IPS DF 4.7 (cell line): ENCODE results near the gene DNAJB8.

Source experiments
- DNase-seq: peaks from one replicate; pipeline ENCODE4 v3.0.0-alpha.2; 2013; ENCODE audit warnings: low spot score; ENCODE audit errors: extremely low read depth

The DNAJB8 gene

DNA sequence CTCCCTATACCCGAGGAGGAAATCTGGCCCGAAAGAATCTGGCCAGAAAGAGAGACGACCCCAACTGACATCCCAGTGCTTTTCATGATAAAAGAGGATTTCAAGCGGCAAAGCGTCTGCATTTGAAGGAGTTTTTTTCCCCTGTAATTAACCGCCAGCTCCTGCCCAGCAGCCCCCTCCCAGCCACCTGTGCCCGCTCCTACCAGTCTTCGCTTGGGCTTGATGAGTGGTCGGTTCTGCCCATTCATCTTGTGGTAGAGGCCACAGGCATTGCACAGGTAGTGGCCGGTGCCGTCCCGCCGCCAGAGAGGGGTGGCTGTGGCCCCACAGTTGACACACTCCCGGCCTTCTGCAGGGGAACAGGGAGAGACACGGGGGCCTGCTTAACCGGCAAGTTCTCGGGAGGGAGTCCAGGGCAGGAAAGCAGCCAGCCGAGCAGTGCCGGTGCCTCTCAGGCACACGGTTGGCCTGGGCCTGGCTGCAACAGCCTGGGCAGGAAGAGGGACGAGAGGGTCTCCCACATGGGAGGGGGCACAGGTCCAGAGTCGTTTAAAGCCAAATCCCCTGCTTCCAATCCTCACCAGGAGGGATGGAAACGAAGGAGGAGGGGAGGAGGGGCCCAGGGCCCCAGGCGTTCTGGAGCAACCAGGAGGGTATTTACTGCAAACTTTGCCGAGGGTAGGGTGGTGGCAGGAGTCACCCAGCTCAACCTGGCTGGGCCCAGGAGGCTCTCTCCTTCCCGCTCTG is 17.1 kb upstream of the DNAJB8 start:
- no peak for DNase-seq

- DNase-seq: no peak
Observed at GRCh38 chr3:128482666-128483656, 16.3 kb upstream of the DNAJB8 start.

- no peak for DNase-seq
Observed at GRCh38 chr3:128482175-128482574, 15.5 kb upstream of the DNAJB8 start.

GRCh38 chr3:128481438-128481942 is 14.8 kb upstream of the DNAJB8 start:
- no peak for DNase-seq

GRCh38 chr3:128480717-128481437 is 14.2 kb upstream of the DNAJB8 start:
- DNase-seq: no peak

DNA sequence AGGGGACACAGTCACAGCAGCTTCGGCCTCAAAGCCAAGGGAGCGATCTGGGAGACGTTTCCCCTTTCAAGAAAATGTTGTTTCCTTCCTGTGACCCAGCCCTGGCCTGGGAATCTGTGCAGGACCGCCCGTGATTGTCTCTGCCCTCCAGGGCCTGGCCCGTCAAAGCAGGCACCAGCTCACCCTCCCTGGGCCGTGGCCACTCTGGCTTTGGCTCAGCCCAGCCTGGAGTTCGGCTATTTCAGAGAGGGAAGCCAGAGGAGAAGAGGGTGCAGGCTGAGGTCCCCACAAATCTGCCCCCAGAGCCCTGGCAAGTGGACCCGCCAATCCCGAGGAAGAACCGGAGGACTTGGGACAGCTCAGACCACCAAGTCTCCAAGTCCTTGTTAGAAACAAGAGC is 13.6 kb upstream of the DNAJB8 start:
- no peak for DNase-seq

DNA sequence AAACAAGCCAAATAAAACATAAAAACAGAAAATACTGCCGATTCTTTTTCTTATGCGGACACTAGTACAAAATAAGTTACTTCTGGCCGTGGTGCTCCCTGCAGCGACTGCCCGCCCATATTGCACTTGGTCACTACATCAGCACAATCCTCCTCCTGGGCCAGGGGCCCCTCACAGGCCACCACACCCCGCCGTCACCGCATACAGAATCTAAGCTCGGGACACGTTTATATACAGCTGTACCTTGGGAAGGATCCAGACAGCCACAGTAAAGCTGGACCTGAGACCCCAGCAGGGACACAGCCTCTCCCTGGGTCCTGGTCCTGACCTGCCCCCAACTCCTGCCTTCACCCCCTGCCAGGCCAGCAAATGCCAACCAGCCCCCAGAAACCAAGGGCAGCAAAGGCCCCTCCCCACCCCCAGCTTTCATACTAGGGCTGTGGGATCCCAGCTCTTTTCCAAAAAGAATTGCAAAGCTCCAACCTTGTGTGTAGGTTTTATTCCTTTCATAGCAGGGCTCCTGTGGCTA is 12.9 kb upstream of the DNAJB8 start:
- DNase-seq: no peak

- no peak for DNase-seq
Observed at GRCh38 chr3:128478576-128479506, 12.2 kb upstream of the DNAJB8 start.

DNA sequence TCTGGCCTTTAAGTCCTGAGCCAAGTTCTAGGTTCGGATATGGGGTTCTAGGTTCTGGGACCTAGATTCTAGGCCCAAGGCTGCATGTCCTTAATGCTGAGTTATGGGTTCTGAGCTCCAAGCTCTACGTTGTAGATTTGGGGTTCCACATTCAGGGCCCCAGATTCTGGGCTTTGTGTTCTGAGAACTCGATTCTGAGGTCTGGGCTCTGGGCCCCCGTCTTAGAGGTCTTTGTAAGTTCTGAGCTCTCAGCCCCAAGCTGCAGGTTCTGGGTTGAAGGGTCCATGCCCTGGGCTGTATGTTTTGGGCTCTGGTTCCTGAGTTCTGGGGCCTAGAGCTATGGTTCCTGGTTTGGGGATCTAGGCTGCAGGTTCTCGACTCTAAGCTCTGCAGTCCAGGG is 10.0 kb upstream of the DNAJB8 start:
- no peak for DNase-seq

DNA sequence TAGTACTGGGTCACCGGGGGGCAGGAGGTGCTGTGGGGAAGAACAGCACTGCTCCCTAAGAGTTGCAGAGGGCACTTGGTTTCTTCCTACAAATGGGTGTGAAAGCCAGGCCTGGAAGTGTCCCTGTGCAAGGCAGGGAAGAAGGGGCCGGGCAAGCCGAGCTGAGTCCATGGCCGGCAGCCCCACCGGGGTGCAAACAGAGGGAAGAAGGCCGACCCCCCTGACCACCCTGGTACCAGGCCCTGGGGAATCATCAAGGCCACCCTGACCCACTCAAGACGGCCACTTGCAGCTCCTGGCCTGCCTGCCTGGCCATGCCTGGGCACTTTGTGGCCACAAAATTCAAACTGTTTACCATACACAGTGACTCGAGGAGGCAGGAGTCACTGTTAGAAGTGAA is 8.7 kb upstream of the DNAJB8 start:
- no peak for DNase-seq

- no peak for DNase-seq
Observed at GRCh38 chr3:128473737-128474136, 7.0 kb upstream of the DNAJB8 start.

- DNase-seq: no peak
Observed at GRCh38 chr3:128473180-128473519, 6.5 kb upstream of the DNAJB8 start.

DNA sequence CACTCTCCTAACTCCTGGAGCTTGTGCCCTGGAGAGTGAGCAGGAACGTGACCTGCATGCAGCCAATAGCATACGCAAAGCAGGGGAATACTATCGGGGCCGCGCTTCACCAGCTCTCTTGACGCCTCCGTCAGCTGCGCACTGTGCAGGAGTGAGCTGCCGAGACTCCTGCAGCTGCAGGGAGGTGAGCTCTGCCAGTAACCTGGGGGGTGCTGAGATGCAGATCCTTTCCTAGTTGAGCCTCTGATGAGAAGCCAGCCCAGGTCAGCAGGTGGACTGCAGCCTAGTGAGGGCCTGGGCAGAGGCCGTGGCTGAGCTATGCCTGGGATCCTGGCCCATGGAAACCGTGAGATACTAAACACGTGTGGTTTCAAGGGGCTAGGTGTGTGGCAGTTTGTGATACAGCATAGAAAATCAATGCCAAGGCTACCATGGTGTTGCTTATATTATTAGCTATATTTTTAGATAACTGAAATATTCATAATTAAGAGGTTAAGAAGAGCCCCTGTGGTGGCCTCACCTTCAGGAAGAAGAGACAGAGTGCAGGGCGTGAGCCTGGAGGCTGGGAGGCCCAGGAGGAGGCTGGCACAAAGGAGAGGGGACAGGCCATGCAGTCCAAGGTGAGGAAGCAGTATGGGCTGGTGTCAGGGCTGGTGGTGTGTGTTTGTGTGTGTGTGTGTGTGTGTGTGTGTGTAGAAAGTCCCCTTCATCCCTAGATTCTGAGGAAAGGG is 5.9 kb upstream of the DNAJB8 start:
- no peak for DNase-seq

- DNase-seq: no peak
Observed at GRCh38 chr3:128471720-128472119, 5.0 kb upstream of the DNAJB8 start.

GRCh38 chr3:128471110-128471509 is 4.4 kb upstream of the DNAJB8 start:
- DNase-seq: no peak

DNA sequence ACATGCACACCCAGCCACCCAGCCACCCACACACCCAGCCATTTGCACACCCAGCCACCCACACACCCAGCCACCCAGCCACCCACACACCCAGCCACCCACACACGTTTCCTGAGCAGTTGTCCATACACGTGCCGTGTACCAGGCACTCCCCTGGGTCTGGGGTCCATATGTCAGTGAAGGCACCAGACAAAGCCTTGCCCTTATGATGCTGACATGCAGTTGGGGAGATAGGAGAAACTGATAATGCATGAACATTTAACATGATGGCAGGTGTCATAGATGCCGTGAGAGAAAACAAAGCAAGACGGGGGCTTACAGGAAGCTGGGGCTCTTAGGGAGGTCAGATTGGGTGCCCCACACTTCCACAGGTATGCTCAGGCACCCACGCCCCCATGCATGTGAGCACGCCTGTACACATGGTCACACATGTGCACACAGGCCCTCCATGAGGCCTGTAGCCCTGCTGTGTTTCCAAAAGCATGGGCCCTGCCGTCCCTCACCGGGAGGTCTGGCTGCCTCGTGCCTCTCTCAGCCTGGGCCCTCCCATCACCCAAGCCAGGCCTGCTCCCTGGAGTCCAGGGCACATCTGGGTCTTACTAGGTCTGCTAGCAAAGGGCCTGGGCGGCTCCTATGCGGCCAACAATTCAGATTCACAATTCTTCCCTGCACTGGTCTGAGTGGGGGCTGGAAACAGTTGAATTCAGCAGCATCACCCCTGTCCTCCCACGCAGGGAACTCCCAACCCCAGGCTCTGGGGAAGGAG is 3.6 kb upstream of the DNAJB8 start:
- no peak for DNase-seq

DNA sequence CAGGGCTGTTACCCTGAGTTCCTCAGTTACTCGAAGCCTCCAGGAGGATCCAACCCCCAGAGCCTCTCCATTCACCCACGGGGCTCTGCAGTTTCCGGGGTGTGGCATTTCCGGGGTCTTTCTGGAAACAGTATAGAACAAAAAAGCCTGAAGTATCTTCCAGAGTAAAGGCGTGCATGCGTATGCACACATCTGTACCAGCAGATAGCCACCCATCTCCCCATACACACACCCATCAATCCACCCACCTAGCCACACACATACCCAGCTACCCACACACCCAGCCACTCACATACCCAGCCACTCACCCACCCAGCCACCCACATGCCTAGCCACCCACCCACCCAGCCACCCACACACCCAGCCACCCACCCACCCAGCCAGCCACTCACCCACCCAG is 2.9 kb upstream of the DNAJB8 start:
- DNase-seq: no peak

GRCh38 chr3:128468791-128469527 is 2.3 kb upstream of the DNAJB8 start:
- DNase-seq: no peak
